Measurements from ENCODE around the gene SCGB3A1. TPM values are rescaled to one million over a fixed set of nuclear protein-coding genes. Genes with fewer than 3 reads are reported as not detected.

Gene SCGB3A1
- total RNA-seq, 1 donor from 2014 or later = not detected

GRCh38 chr5:180586870-180587269, 4.4 kb downstream of the SCGB3A1 start:
- intact Hi-C loops (cut with micrococcal nuclease) = no loop called here
- Histone ChIP-seq H3K4me1 (peaks cover 20% of the 10 kb centered on the region), H3K27me3 (ENCODE audit: low read depth) (peaks cover 44% of the 10 kb centered on the region), H3K4me3 (no peak overlapping the region), H3K36me3 (no peaks in the 10 kb centered on the region), H3K9me3 (replicated peaks) (peaks cover 21% of the 10 kb centered on the region), H3K27ac (replicated peaks) (no peak overlapping the region)
- DNase-seq = no peak
- no peak for TF ChIP-seq CTCF (IDR thresholded peaks at IDR 0.05; ENCODE audit: borderline replicate concordance)

- no peak overlapping the region for H3K4me3 ChIP-seq
- no peak for TF ChIP-seq CTCF (IDR thresholded peaks at IDR 0.05; ENCODE audit: borderline replicate concordance)
Observed at GRCh38 chr5:180586204-180586603, 5.1 kb downstream of the SCGB3A1 start.

GRCh38 chr5:180583738-180584137, 7.6 kb downstream of the SCGB3A1 start:
- H3K9me3 ChIP-seq (replicated peaks) = peaks cover 21% of the 10 kb centered on the region
- no peak for DNase-seq
- no peaks in the 10 kb centered on the region for H3K36me3 ChIP-seq
- no peak for TF ChIP-seq CTCF (IDR thresholded peaks at IDR 0.05; ENCODE audit: borderline replicate concordance)
- no peaks in the 10 kb centered on the region for H3K4me1 ChIP-seq
- H3K27ac ChIP-seq (replicated peaks) = no peak overlapping the region
- no peak overlapping the region for H3K4me3 ChIP-seq
- intact Hi-C loops (cut with micrococcal nuclease) = no loop called here
- H3K27me3 ChIP-seq (ENCODE audit: low read depth) = peaks cover 12% of the 10 kb centered on the region

More at GRCh38 chr5:180586204-180586603, 5.1 kb downstream of the SCGB3A1 start:
- no peaks in the 10 kb centered on the region for H3K36me3 ChIP-seq
- H3K27me3 ChIP-seq (ENCODE audit: low read depth) = peaks cover 37% of the 10 kb centered on the region
- H3K27ac ChIP-seq (replicated peaks) = no peak overlapping the region
- H3K9me3 ChIP-seq (replicated peaks) = peaks cover 21% of the 10 kb centered on the region
- H3K4me1 ChIP-seq = peaks cover 14% of the 10 kb centered on the region
- DNase-seq = no peak
- intact Hi-C loops (cut with micrococcal nuclease) = no loop called here

- no peak for DNase-seq
- peaks cover 17% of the 10 kb centered on the region for H3K9me3 ChIP-seq (replicated peaks)
Observed at GRCh38 chr5:180580681-180581080, 10.6 kb downstream of the SCGB3A1 start.

DNA sequence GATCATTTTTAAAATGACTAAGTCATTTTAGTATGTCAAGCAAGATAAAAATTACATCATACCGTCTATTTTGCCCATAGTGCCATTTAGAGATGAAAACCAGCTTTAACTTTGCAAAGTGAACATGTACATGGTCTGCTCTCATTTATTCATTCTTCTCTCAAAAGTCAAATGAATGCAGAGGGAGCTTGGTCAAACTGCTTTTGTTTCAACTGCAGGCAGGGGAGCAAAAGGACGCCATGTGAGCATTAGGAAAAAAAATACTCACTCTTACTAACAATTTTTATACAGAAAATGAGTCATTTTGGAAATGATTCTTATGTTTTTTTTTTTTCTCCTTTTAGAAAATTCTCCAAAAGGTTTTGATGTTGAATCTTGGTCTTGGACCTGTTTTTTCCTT, 15.7 kb downstream of the SCGB3A1 start:
- Histone ChIP-seq H3K27me3 (ENCODE audit: low read depth) (no peaks in the 10 kb centered on the region), H3K36me3 (peaks cover 57% of the 10 kb centered on the region), H3K4me1 (no peaks in the 10 kb centered on the region), H3K4me3 (no peak overlapping the region), H3K9me3 (replicated peaks) (no peaks in the 10 kb centered on the region), H3K27ac (replicated peaks) (no peak overlapping the region)
- DNase-seq = no peak
- no peak for TF ChIP-seq CTCF (IDR thresholded peaks at IDR 0.05; ENCODE audit: borderline replicate concordance)
- intact Hi-C loops (cut with micrococcal nuclease) = no loop called here

More at GRCh38 chr5:180580681-180581080, 10.6 kb downstream of the SCGB3A1 start:
- intact Hi-C loops (cut with micrococcal nuclease) = no loop called here
- Histone ChIP-seq H3K4me3 (no peak overlapping the region), H3K36me3 (peaks cover 17% of the 10 kb centered on the region), H3K27me3 (ENCODE audit: low read depth) (peaks cover under 1% of the 10 kb centered on the region), H3K4me1 (no peaks in the 10 kb centered on the region), H3K27ac (replicated peaks) (no peak overlapping the region)
- TF ChIP-seq CTCF (IDR thresholded peaks at IDR 0.05; ENCODE audit: borderline replicate concordance) = no peak

All from left ventricle myocardium inferior (tissue), 1 donor.